Loucy (cell line): ENCODE results near the gene SCO2.

Experiments
- H2AFZ ChIP-seq: fragments of 200-600 bp; sonication (generic); 2 replicates; pipeline ENCODE4 v1.6.0; 2016; ENCODE audit warnings: antibody characterized with exemption, mild to moderate bottlenecking, low read length, moderate library complexity
- H3F3A ChIP-seq: fragments of 200-600 bp; 2 replicates; pipeline ENCODE4 v1.6.0; 2016; ENCODE audit warnings: antibody characterized with exemption, low read depth, mild to moderate bottlenecking
- H3K27me3 ChIP-seq: fragments of 200-600 bp; sonication (generic); 2 replicates; pipeline ENCODE4 v1.6.1; 2014; ENCODE audit warnings: low read length, mild to moderate bottlenecking; ENCODE audit not compliant: insufficient read depth, poor library complexity, severe bottlenecking
- H3K36me3 ChIP-seq: fragments of 200-600 bp; sonication (generic); 2 replicates; pipeline ENCODE4 v1.6.1; 2016; ENCODE audit warnings: low read length; ENCODE audit not compliant: insufficient read depth
- H3K4me1 ChIP-seq: fragments of 200-600 bp; sonication (generic); 2 replicates; pipeline ENCODE4 v1.5.1; 2014; ENCODE audit warnings: low read length, mild to moderate bottlenecking; ENCODE audit not compliant: insufficient read depth, poor library complexity, severe bottlenecking
- H3K4me2 ChIP-seq: fragments of 200-600 bp; sonication (generic); 2 replicates; pipeline ENCODE4 v1.6.0; 2014; ENCODE audit warnings: antibody characterized with exemption, low read length, low read depth, mild to moderate bottlenecking; ENCODE audit not compliant: poor library complexity, severe bottlenecking
- H3K4me3 ChIP-seq: fragments of 200-600 bp; sonication (generic); 2 replicates; pipeline ENCODE4 v1.5.1; 2014; ENCODE audit warnings: low read length, mild to moderate bottlenecking, mixed read lengths; ENCODE audit not compliant: poor library complexity, severe bottlenecking
- H3K79me2 ChIP-seq: fragments of 200-600 bp; sonication (generic); 2 replicates; pipeline ENCODE4 v1.6.1; 2014; ENCODE audit warnings: low read length; ENCODE audit not compliant: insufficient read depth
- H3K9ac ChIP-seq: fragments of 200-600 bp; sonication (generic); 2 replicates; pipeline ENCODE4 v1.6.0; 2014; ENCODE audit warnings: mild to moderate bottlenecking, low read depth, low read length, moderate library complexity; ENCODE audit not compliant: poor library complexity, severe bottlenecking
- H3K9me2 ChIP-seq: fragments of 200-600 bp; sonication (generic); replicated peaks from 2 replicates; pipeline ENCODE4 v1.6.1; 2016; ENCODE audit warnings: low read depth, low read length, mixed read lengths
- H3K9me3 ChIP-seq: fragments of 200-600 bp; sonication (generic); 2 replicates; pipeline ENCODE4 v1.6.1; 2014; ENCODE audit warnings: mild to moderate bottlenecking, antibody characterized with exemption, low read length, low read depth; ENCODE audit not compliant: insufficient read depth
- H4K20me1 ChIP-seq: fragments of 200-600 bp; sonication (generic); 2 replicates; pipeline ENCODE4 v1.6.0; 2014; ENCODE audit warnings: antibody characterized with exemption, low read length, mild to moderate bottlenecking; ENCODE audit not compliant: insufficient read depth, poor library complexity, severe bottlenecking
- CTCF ChIP-seq: fragments of 200-600 bp; sonication (generic); conservative IDR thresholded peaks from 2 replicates; pipeline ENCODE4 v1.5.1; 2014; ENCODE audit warnings: mild to moderate bottlenecking, antibody characterized with exemption, low read length
- EZH2phosphoT487 ChIP-seq: fragments of 200-600 bp; IDR thresholded peaks from 2 replicates; pipeline ENCODE4 v1.6.1; 2018; ENCODE audit warnings: antibody characterized with exemption, mild to moderate bottlenecking, moderate library complexity, borderline replicate concordance

The SCO2 gene

GRCh38 chr22:50529416-50529896 is 4.1 kb upstream of the SCO2 start:
- Histone ChIP-seq H3K4me3 (no peak overlapping the region), H3K4me1 (peaks cover 17% of the 10 kb centered on the region), H3K9ac (no peak overlapping the region), H3F3A (peaks cover 4% of the 10 kb centered on the region; the same call in 1 of the 2 replicates), H3K9me2 (no peaks in the 10 kb centered on the region), H4K20me1 (peaks cover 6% of the 10 kb centered on the region), H3K36me3 (no peaks in the 10 kb centered on the region), H3K9me3 (no peaks in the 10 kb centered on the region), H3K4me2 (no peak overlapping the region), H3K79me2 (peaks cover 7% of the 10 kb centered on the region; the same call in 1 of the 2 replicates), H3K27me3 (no peaks in the 10 kb centered on the region), H2AFZ (no peak overlapping the region)
- TF ChIP-seq CTCF (no peak), EZH2phosphoT487 (no peak)

- Histone ChIP-seq H3K27me3 (no peaks in the 10 kb centered on the region), H3K4me2 (no peak overlapping the region), H3K36me3 (peaks cover 4% of the 10 kb centered on the region; the same call in 1 of the 2 replicates), H2AFZ (no peak overlapping the region), H3K9ac (no peak overlapping the region), H3F3A (peaks cover 4% of the 10 kb centered on the region; the same call in 1 of the 2 replicates), H4K20me1 (peaks cover 6% of the 10 kb centered on the region), H3K4me1 (peaks cover 16% of the 10 kb centered on the region), H3K9me2 (no peaks in the 10 kb centered on the region), H3K79me2 (peaks cover 13% of the 10 kb centered on the region; the same call in 1 of the 2 replicates), H3K9me3 (no peaks in the 10 kb centered on the region), H3K4me3 (no peak overlapping the region)
- TF ChIP-seq EZH2phosphoT487: no peak
- no peak for TF ChIP-seq CTCF
These were observed 3.5 kb upstream of the SCO2 start for GRCh38 chr22:50528682-50529415.

- no peaks in the 10 kb centered on the region for H3K27me3 ChIP-seq
- no peak for TF ChIP-seq EZH2phosphoT487
- TF ChIP-seq CTCF: no peak
- no peak overlapping the region for H3K9ac ChIP-seq
- H3K4me2 ChIP-seq: peak overlapping the region; percentile 90
- peaks cover 11% of the 10 kb centered on the region; the same call in 1 of the 2 replicates for H3K36me3 ChIP-seq
- no peak overlapping the region for H2AFZ ChIP-seq
- peaks cover 16% of the 10 kb centered on the region; the same call in 1 of the 2 replicates for H3K79me2 ChIP-seq
- H4K20me1 ChIP-seq: peaks cover 6% of the 10 kb centered on the region
- no peaks in the 10 kb centered on the region for H3K9me2 ChIP-seq
- H3K4me3 ChIP-seq: no peak overlapping the region
- peaks cover 16% of the 10 kb centered on the region for H3K4me1 ChIP-seq
- no peaks in the 10 kb centered on the region for H3K9me3 ChIP-seq
- peaks cover 4% of the 10 kb centered on the region; the same call in 1 of the 2 replicates for H3F3A ChIP-seq
These were observed 2.7 kb upstream of the SCO2 start for GRCh38 chr22:50527921-50528681.
